Osteoblast (primary cell): ENCODE measurements around the gene CTTNBP2. TPM values are rescaled to one million over a fixed set of nuclear protein-coding genes. Genes with fewer than 3 reads are reported as not detected.

ENCODE experiments used
- DNase-seq: peaks from one replicate; pipeline ENCODE4 v3.0.0; 2011; ENCODE audit warnings: low spot score, mixed read lengths; ENCODE audit not compliant: insufficient read length; ENCODE audit errors: missing footprints
- H2AFZ ChIP-seq: 2 replicates; pipeline ENCODE4 v1.6.0; 2011; ENCODE audit warnings: mild to moderate bottlenecking, low read length
- H3K27ac ChIP-seq: 2 replicates; pipeline ENCODE4 v1.5.1; 2011; ENCODE audit warnings: mild to moderate bottlenecking, low read depth, low read length, moderate library complexity
- H3K27me3 ChIP-seq: 2 replicates; pipeline ENCODE4 v1.6.0; 2012; ENCODE audit warnings: mild to moderate bottlenecking, control low read depth, inconsistent platforms, low read length, moderate library complexity; ENCODE audit not compliant: insufficient read depth
- H3K36me3 ChIP-seq: 2 replicates; pipeline ENCODE4 v1.5.1; 2011; ENCODE audit warnings: mild to moderate bottlenecking, low read length, control low read depth, moderate library complexity; ENCODE audit not compliant: insufficient read depth
- H3K4me1 ChIP-seq: 2 replicates; pipeline ENCODE4 v1.5.1; 2011; ENCODE audit warnings: mild to moderate bottlenecking, low read length, control low read depth, moderate library complexity; ENCODE audit not compliant: insufficient read depth
- H3K4me2 ChIP-seq: 2 replicates; pipeline ENCODE4 v1.6.0; 2011; ENCODE audit warnings: mild to moderate bottlenecking, low read length; ENCODE audit not compliant: insufficient read depth
- H3K4me3 ChIP-seq: fragments of 200-600 bp; sonication (generic); 3 replicates; pipeline ENCODE4 v1.5.1; 2012; ENCODE audit warnings: mild to moderate bottlenecking, low read length, inconsistent platforms; ENCODE audit not compliant: insufficient read depth
- H3K79me2 ChIP-seq: 2 replicates; pipeline ENCODE4 v1.6.0; 2012; ENCODE audit warnings: mild to moderate bottlenecking, low read length, control low read depth, inconsistent platforms; ENCODE audit not compliant: insufficient read depth
- H3K9me3 ChIP-seq: 2 replicates; pipeline ENCODE4 v1.5.1; 2011; ENCODE audit warnings: low read depth, low read length, control low read depth
- H4K20me1 ChIP-seq: 2 replicates; pipeline ENCODE4 v1.6.0; 2012; ENCODE audit warnings: mild to moderate bottlenecking, low read length, control low read depth; ENCODE audit not compliant: insufficient read depth
- total RNA-seq: library from RNA; depleted of rRNA; stranded (reverse); fragments of >200 nt; gene quantifications from 2 replicates; pipeline ENCODE4 v1.2.3, GENCODE V29; 2012
- TF ChIP-seq, protein P1 (sequence below): IDR thresholded peaks from 2 replicates; pipeline ENCODE4 v1.5.1; 2011; ENCODE audit warnings: mild to moderate bottlenecking, low read depth, low read length, moderate library complexity; ENCODE audit errors: extremely low read depth

CTTNBP2 gene
- total RNA-seq, 1 donor, result 1.1 TPM

- H3K79me2 ChIP-seq, result no peaks in the 10 kb centered on the region
- no peak overlapping the region for H2AFZ ChIP-seq
- no peak overlapping the region for H3K4me2 ChIP-seq
- no peak overlapping the region for H3K27ac ChIP-seq
- no peaks in the 10 kb centered on the region for H4K20me1 ChIP-seq
- H3K27me3 ChIP-seq, result no peaks in the 10 kb centered on the region
- peak; percentile 67 for DNase-seq
- no peaks in the 10 kb centered on the region for H3K9me3 ChIP-seq
- H3K4me1 ChIP-seq, result no peaks in the 10 kb centered on the region
- TF ChIP-seq, protein P1, sequence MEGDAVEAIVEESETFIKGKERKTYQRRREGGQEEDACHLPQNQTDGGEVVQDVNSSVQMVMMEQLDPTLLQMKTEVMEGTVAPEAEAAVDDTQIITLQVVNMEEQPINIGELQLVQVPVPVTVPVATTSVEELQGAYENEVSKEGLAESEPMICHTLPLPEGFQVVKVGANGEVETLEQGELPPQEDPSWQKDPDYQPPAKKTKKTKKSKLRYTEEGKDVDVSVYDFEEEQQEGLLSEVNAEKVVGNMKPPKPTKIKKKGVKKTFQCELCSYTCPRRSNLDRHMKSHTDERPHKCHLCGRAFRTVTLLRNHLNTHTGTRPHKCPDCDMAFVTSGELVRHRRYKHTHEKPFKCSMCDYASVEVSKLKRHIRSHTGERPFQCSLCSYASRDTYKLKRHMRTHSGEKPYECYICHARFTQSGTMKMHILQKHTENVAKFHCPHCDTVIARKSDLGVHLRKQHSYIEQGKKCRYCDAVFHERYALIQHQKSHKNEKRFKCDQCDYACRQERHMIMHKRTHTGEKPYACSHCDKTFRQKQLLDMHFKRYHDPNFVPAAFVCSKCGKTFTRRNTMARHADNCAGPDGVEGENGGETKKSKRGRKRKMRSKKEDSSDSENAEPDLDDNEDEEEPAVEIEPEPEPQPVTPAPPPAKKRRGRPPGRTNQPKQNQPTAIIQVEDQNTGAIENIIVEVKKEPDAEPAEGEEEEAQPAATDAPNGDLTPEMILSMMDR, result no peak
- no peak overlapping the region for H3K4me3 ChIP-seq
- no peaks in the 10 kb centered on the region for H3K36me3 ChIP-seq
Observed at GRCh38 chr7:117688126-117688525, 185.1 kb downstream of the CTTNBP2 start.

GRCh38 chr7:117686311-117686935 lies 186.8 kb downstream of the CTTNBP2 start:
- Histone ChIP-seq H3K79me2 (no peaks in the 10 kb centered on the region), H2AFZ (no peak overlapping the region), H3K36me3 (no peaks in the 10 kb centered on the region), H3K9me3 (no peaks in the 10 kb centered on the region), H3K4me1 (no peaks in the 10 kb centered on the region), H3K27me3 (no peaks in the 10 kb centered on the region), H3K4me2 (no peak overlapping the region), H3K27ac (no peak overlapping the region), H4K20me1 (no peaks in the 10 kb centered on the region), H3K4me3 (no peak overlapping the region)
- DNase-seq, result no peak
- TF ChIP-seq, protein P1, result no peak

DNA sequence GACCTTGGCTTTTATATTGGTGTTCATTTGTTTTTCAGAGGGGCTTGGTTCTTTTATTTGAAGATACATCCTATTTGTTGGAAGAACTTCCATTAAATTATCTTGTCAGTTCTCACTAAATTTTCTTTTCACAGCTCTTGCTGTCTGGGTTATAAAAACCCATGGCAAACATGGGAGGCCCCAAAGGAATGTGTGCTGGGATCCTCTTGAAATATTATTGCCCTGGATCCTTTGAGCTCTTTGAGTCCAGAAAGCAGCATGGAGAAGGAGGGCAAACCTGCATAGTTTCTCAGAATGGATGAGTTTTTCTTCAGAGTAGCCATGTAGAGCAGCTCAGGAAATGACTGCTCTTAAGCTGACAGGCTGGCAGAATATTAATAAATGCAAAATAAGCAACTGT lies 187.4 kb downstream of the CTTNBP2 start:
- no peak overlapping the region for H2AFZ ChIP-seq
- H4K20me1 ChIP-seq, result no peaks in the 10 kb centered on the region
- H3K4me2 ChIP-seq, result no peak overlapping the region
- H3K9me3 ChIP-seq, result no peaks in the 10 kb centered on the region
- H3K27ac ChIP-seq, result no peak overlapping the region
- no peaks in the 10 kb centered on the region for H3K27me3 ChIP-seq
- H3K36me3 ChIP-seq, result no peaks in the 10 kb centered on the region
- H3K4me1 ChIP-seq, result no peaks in the 10 kb centered on the region
- DNase-seq, result no peak
- TF ChIP-seq, protein P1, result no peak
- no peaks in the 10 kb centered on the region for H3K79me2 ChIP-seq
- no peak overlapping the region for H3K4me3 ChIP-seq

GRCh38 chr7:117683430-117684175 lies 189.6 kb downstream of the CTTNBP2 start:
- Histone ChIP-seq H3K4me2 (no peak overlapping the region), H2AFZ (no peak overlapping the region), H4K20me1 (no peaks in the 10 kb centered on the region), H3K9me3 (no peaks in the 10 kb centered on the region), H3K79me2 (no peaks in the 10 kb centered on the region), H3K4me1 (no peaks in the 10 kb centered on the region), H3K4me3 (no peak overlapping the region), H3K27me3 (no peaks in the 10 kb centered on the region), H3K27ac (no peak overlapping the region), H3K36me3 (no peaks in the 10 kb centered on the region)
- TF ChIP-seq, protein P1, result no peak
- no peak for DNase-seq
